ENCODE data around the gene DNAH14. TPM values are rescaled to one million over a fixed set of nuclear protein-coding genes. Genes with fewer than 3 reads are reported as not detected.

The DNAH14 gene
- total RNA-seq, 1 experiment from 2014 or later = 39.7 TPM

DNA sequence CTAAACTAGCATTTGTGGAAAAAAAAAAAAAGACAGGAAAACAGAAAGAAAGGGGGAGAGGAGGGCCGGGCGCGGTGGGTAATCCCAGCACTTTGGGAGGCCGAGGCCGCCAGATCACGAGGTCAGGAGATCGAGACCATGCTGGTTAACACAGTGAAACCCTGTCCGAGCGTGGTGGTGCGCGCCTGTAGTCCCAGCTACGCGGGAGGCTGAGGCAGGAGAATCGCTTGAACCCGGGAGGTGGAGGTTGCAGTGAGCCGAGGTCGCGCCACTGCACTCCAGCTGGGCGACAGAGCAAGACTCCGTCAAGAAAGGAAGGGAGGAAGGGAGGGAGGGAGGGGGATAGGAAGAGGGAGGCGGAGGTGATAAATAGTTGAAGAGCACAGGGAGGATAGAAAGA lies 443.7 kb downstream of the DNAH14 start:
- DNase-seq = no peak
- Histone ChIP-seq H2BK20ac (ENCODE audit: low read depth, low read length, poor library complexity, severe bottlenecking) (no peak overlapping the region), H3K56ac (ENCODE audit: insufficient read length, low read depth, low read length) (no peak overlapping the region), H3T11ph (ENCODE audit: low read length) (no peak overlapping the region), H3K9ac (ENCODE audit: extremely low read depth, insufficient read length, low read length) (no peak overlapping the region), H3K4me2 (ENCODE audit: insufficient read depth, insufficient read length, low read length) (no peak overlapping the region), H4K8ac (replicated peaks; ENCODE audit: insufficient read length, low read depth, low read length) (no peak overlapping the region), H2AK5ac (ENCODE audit: insufficient read length, low read length) (no peak overlapping the region), H3K4ac (ENCODE audit: low read depth, low read length) (no peak overlapping the region), H3K79me1 (ENCODE audit: insufficient read depth, low read depth, low read length, poor library complexity, severe bottlenecking) (no peaks in the 10 kb centered on the region), H2AFZ (ENCODE audit: low read length) (no peak overlapping the region), H3K79me2 (ENCODE audit: insufficient read depth, low read length) (no peaks in the 10 kb centered on the region), H3K27ac (ENCODE audit: insufficient read length, low read depth, low read length) (no peak overlapping the region), H2BK5ac (ENCODE audit: insufficient read length, low read length) (no peak overlapping the region), H4K20me1 (ENCODE audit: control insufficient read depth, insufficient read depth, insufficient read length) (no peaks in the 10 kb centered on the region), H3K9me3 (ENCODE audit: control insufficient read depth, low read depth, low read length) (no peaks in the 10 kb centered on the region), H2BK120ac (ENCODE audit: low read depth, low read length, poor library complexity, severe bottlenecking) (no peak overlapping the region), H3K23ac (ENCODE audit: insufficient read length, low read depth, low read length) (no peak overlapping the region), H2BK15ac (ENCODE audit: low read depth, low read length) (no peak overlapping the region), H3K14ac (ENCODE audit: insufficient read depth, low read length) (no peak overlapping the region), H2BK12ac (ENCODE audit: insufficient read length, low read depth, low read length) (no peak overlapping the region), H4K5ac (ENCODE audit: insufficient read length, low read depth, low read length) (no peak overlapping the region), H3K23me2 (ENCODE audit: insufficient read length, low read depth, low read length, poor library complexity, severe bottlenecking) (no peaks in the 10 kb centered on the region), H3K18ac (ENCODE audit: insufficient read length, low read depth, low read length) (no peak overlapping the region), H3K27me3 (ENCODE audit: insufficient read depth, low read length) (peaks cover under 1% of the 10 kb centered on the region; the same call in 1 of the 2 replicates), H4K91ac (ENCODE audit: insufficient read length, low read depth, low read length) (no peak overlapping the region), H3K4me1 (ENCODE audit: insufficient read depth, low read length) (no peaks in the 10 kb centered on the region)
- no peak overlapping the region for H3K4me3 Mint-ChIP-seq
- H3K4me1 Mint-ChIP-seq = peaks cover 1% of the 10 kb centered on the region in 2 experiments; a peak in 3 of 4 replicates
- TF ChIP-seq CTCF (conservative IDR thresholded peaks at IDR 0.05) = no peak
- H3K9me3 Mint-ChIP-seq = no peaks in the 10 kb centered on the region
- WGBS (ENCODE audit: extremely low coverage, insufficient read length, low lambda C conversion rate) = 100% methylated on average over 1 of the region's 21 CpGs
- no peak overlapping the region for H3K27ac Mint-ChIP-seq
- H3K27me3 Mint-ChIP-seq (ENCODE audit: low read depth) = peaks cover 8% of the 10 kb centered on the region
- H3K36me3 Mint-ChIP-seq (ENCODE audit: insufficient read depth in 1 of 3, low read depth in 3 of 3) = no peaks in the 10 kb centered on the region
